B cell (primary cell): ENCODE measurements around the gene NONO. TPM values are rescaled to one million over a fixed set of nuclear protein-coding genes. Genes with fewer than 3 reads are reported as not detected.
"Not testable (repeated sequence)": the region's sequence is repeated elsewhere in the genome, so short reads cannot be mapped to it uniquely, and the experiment has no call there.

ENCODE experiments used
- ATAC-seq: fragments of 200-7000 bp; cut with Tn5 transposase; one replicate; pipeline ENCODE4 v1.10.0; 2021; ENCODE audit warnings: low read depth, mild to moderate bottlenecking, moderate number of reproducible peaks, moderate library complexity
- CTCF ChIA-PET: fragments of 350-600 bp; sonication (Branson Sonifier 250); formaldehyde crosslinking; loops from one replicate; lab custom pipeline; 2021; ENCODE audit warnings: antibody characterized with exemption, inconsistent platforms; lab: Charles Lee
- POLR2A ChIA-PET: fragments of 350-600 bp; sonication (Branson Sonifier 250); formaldehyde crosslinking; loops from one replicate; lab custom pipeline; 2021; ENCODE audit warnings: antibody characterized with exemption; lab: Charles Lee
- DNase-seq: peaks from one replicate; pipeline ENCODE4 v3.0.0; 2013
- H2AFZ ChIP-seq: 2 replicates; pipeline ENCODE4 v1.6.1; 2012; ENCODE audit warnings: mild to moderate bottlenecking, low read depth, low read length; ENCODE audit not compliant: insufficient read depth, poor library complexity, severe bottlenecking
- H3K27ac ChIP-seq, 2 donors: 1 replicate in 1 of 2; 2 replicates in 1 of 2; pipeline ENCODE4 v1.5.1; 2012 to 2013; ENCODE audit warnings: low read length in 2 of 2, mild to moderate bottlenecking in 2 of 2, moderate library complexity in 1 of 2
- H3K27me3 ChIP-seq, 4 experiments: fragments of 200-600 bp in 1 of 4; sonication (generic) in 1 of 4; replicated peaks in 1 of 4; 1 replicate in 2 of 4; 2 replicates in 2 of 4; pipeline versions ENCODE4 v1.6.1 to v1.7.0; 2013 to 2016; ENCODE audit warnings: low read length in 3 of 4, mild to moderate bottlenecking in 2 of 4, mixed read lengths in 1 of 4, moderate library complexity in 1 of 4; ENCODE audit not compliant: insufficient read depth in 4 of 4, control insufficient read depth in 3 of 4; ENCODE audit errors: control extremely low read depth in 1 of 4
- H3K36me3 ChIP-seq, 2 experiments: replicated peaks in 1 of 2; 1 replicate in 1 of 2; 2 replicates in 1 of 2; pipeline versions ENCODE4 v1.6.1 to v1.7.1; 2013; ENCODE audit warnings: low read length in 1 of 2; ENCODE audit not compliant: insufficient read depth in 2 of 2, control insufficient read depth in 1 of 2; ENCODE audit errors: control extremely low read depth in 1 of 2, extremely low read depth in 1 of 2
- H3K4me1 ChIP-seq, 2 donors: fragments of 200-600 bp in 1 of 2; sonication (generic) in 1 of 2; 1 replicate in 1 of 2; 2 replicates in 1 of 2; pipeline versions ENCODE4 v1.5.1 to v1.6.1; 2013 to 2017; ENCODE audit warnings: low read length in 2 of 2; ENCODE audit not compliant: control insufficient read depth in 2 of 2, insufficient read depth in 2 of 2
- H3K4me2 ChIP-seq: replicated peaks from 2 replicates; pipeline ENCODE3; 2012; ENCODE audit warnings: mild to moderate bottlenecking, low read depth, low read length; ENCODE audit not compliant: poor library complexity, severe bottlenecking
- H3K4me3 ChIP-seq, 5 experiments: fragments of 200-600 bp in 1 of 5; sonication (generic) in 1 of 5; 1 replicate in 3 of 5; 2 replicates in 2 of 5; pipeline versions ENCODE4 v1.5.1 to v1.7.0; 2011 to 2016; ENCODE audit warnings: low read length in 4 of 5, mild to moderate bottlenecking in 4 of 5, low read depth in 2 of 5, control low read depth in 1 of 5, moderate library complexity in 1 of 5; ENCODE audit not compliant: insufficient read depth in 1 of 5; ENCODE audit errors: control extremely low read depth in 1 of 5, extremely low read depth in 1 of 5
- H3K79me2 ChIP-seq: fragments of 200-600 bp; sonication (generic); one replicate; pipeline ENCODE4 v1.6.0; 2016; ENCODE audit warnings: low read length; ENCODE audit not compliant: control insufficient read depth, insufficient read depth
- H3K9ac ChIP-seq: fragments of 200-600 bp; sonication (generic); 2 replicates; pipeline ENCODE4 v1.6.1; 2017; ENCODE audit warnings: mild to moderate bottlenecking, low read length, moderate library complexity
- H3K9me3 ChIP-seq, 3 donors: one replicate each; pipeline versions ENCODE4 v1.6.1 to v1.7.1; 2013; ENCODE audit warnings: low read length in 2 of 3; ENCODE audit not compliant: control insufficient read depth in 2 of 3, insufficient read depth in 1 of 3; ENCODE audit errors: control extremely low read depth in 1 of 3
- H4K20me1 ChIP-seq: 2 replicates; pipeline ENCODE4 v1.6.0; 2012; ENCODE audit warnings: mild to moderate bottlenecking, low read length; ENCODE audit not compliant: insufficient read depth, control insufficient read depth, poor library complexity, severe bottlenecking
- H3K27ac Mint-ChIP-seq: one replicate; pipeline ENCODE4 v1.8.0; 2021; ENCODE audit warnings: mixed read lengths
- H3K27me3 Mint-ChIP-seq: one replicate; pipeline ENCODE4 v1.8.0; 2021; ENCODE audit warnings: mixed read lengths
- H3K4me1 Mint-ChIP-seq: one replicate; pipeline ENCODE4 v1.8.0; 2021; ENCODE audit warnings: mixed read lengths
- H3K4me3 Mint-ChIP-seq: one replicate; pipeline ENCODE4 v1.8.0; 2021; ENCODE audit warnings: mixed read lengths
- H3K9me3 Mint-ChIP-seq: one replicate; pipeline ENCODE4 v1.8.0; 2022; ENCODE audit warnings: mixed read lengths; ENCODE audit not compliant: insufficient read depth
- EZH2 ChIP-seq: IDR thresholded peaks from 2 replicates; pipeline ENCODE4 v1.6.1; 2012; ENCODE audit warnings: borderline replicate concordance, low read depth, mild to moderate bottlenecking, moderate library complexity, low read length; ENCODE audit not compliant: insufficient read depth, poor library complexity, severe bottlenecking
- WGBS: methylation state at CpG from one replicate; pipeline ENCODE4 v1.1.5; 2013; ENCODE audit warnings: missing lambda C conversion rate; ENCODE audit not compliant: insufficient coverage; 5-methylcytosine and 5-hydroxymethylcytosine counted together
- intact Hi-C: fragments of 100-400 bp; cut with micrococcal nuclease; formaldehyde crosslinking; loops from one replicate; pipeline ENCODE4 v1.10.0; 2022
- polyA plus RNA-seq: library from polyadenylated mRNA; depleted of rRNA; stranded (reverse); fragments of >200 nt; gene quantifications from 2 replicates; pipeline ENCODE4 v1.2.3, GENCODE V29; 2012
- total RNA-seq, 2 donors: library from RNA; stranded (reverse); fragments of 120-200 nt in 1 of 2; gene quantifications; 1 replicate in 1 of 2; 2 replicates in 1 of 2; pipeline versions ENCODE4 v1.2.3 to v1.2.4, GENCODE V29; 2013 to 2022
- TF ChIP-seq, protein P1 (sequence below): fragments of 200-600 bp; IDR thresholded peaks from one replicate; pipeline ENCODE4 v1.8.0; 2022; ENCODE audit warnings: antibody characterized with exemption, mild to moderate bottlenecking

The NONO gene
- total and polyA plus RNA-seq, 2 donors (not counting 1 experiment from before 2014, with no cell fraction given), result 112 to 286 TPM

DNA sequence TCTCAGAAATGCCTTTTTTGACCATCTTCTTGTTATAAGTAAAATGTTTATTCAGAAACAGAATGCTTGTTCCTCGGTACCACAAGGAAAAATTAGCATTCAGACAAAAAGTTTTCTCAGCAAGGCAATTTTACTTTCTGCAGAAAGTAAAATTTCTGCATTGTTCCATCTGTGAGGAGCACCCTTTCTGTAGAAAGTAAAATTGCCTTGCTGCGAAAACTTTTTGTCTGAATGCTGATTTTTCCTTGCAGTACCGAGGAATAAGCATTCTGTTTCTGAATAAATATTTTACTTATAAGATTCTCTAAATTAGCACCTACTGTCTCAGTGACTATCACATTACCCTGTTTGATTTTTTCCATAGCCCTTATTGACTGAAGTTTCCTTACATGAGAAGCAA lies 43.0 kb downstream of the NONO start:
- H3K27ac Mint-ChIP-seq, result no peak overlapping the region
- Histone ChIP-seq H3K79me2 (no peaks in the 10 kb centered on the region), H3K4me1 (no peaks in the 10 kb centered on the region), H3K4me2 (no peak overlapping the region), H4K20me1 (no peaks in the 10 kb centered on the region), H3K9me3 (peaks cover 0 to 12% (median 2%) of the 10 kb centered on the region in 3 donors), H3K36me3 (no peaks in the 10 kb centered on the region), H3K9ac (no peak overlapping the region), H3K27me3 (no peaks in the 10 kb centered on the region), H3K27ac (no peak overlapping the region), H2AFZ (no peak overlapping the region), H3K4me3 (no peak overlapping the region)
- CTCF ChIA-PET, result no interaction called here
- DNase-seq (no peak), ATAC-seq (no peak)
- no peaks in the 10 kb centered on the region for H3K27me3 Mint-ChIP-seq
- intact Hi-C loops, result no loop called here
- H3K4me3 Mint-ChIP-seq, result no peak overlapping the region
- H3K4me1 Mint-ChIP-seq, result no peaks in the 10 kb centered on the region
- H3K9me3 Mint-ChIP-seq, result no peaks in the 10 kb centered on the region
- TF ChIP-seq EZH2, result no peak
- TF ChIP-seq, protein P1, sequence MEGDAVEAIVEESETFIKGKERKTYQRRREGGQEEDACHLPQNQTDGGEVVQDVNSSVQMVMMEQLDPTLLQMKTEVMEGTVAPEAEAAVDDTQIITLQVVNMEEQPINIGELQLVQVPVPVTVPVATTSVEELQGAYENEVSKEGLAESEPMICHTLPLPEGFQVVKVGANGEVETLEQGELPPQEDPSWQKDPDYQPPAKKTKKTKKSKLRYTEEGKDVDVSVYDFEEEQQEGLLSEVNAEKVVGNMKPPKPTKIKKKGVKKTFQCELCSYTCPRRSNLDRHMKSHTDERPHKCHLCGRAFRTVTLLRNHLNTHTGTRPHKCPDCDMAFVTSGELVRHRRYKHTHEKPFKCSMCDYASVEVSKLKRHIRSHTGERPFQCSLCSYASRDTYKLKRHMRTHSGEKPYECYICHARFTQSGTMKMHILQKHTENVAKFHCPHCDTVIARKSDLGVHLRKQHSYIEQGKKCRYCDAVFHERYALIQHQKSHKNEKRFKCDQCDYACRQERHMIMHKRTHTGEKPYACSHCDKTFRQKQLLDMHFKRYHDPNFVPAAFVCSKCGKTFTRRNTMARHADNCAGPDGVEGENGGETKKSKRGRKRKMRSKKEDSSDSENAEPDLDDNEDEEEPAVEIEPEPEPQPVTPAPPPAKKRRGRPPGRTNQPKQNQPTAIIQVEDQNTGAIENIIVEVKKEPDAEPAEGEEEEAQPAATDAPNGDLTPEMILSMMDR, result no peak
- POLR2A ChIA-PET, result no interaction called here
- WGBS, result no CpG with 5 or more reads among the region's 3 CpGs

DNA sequence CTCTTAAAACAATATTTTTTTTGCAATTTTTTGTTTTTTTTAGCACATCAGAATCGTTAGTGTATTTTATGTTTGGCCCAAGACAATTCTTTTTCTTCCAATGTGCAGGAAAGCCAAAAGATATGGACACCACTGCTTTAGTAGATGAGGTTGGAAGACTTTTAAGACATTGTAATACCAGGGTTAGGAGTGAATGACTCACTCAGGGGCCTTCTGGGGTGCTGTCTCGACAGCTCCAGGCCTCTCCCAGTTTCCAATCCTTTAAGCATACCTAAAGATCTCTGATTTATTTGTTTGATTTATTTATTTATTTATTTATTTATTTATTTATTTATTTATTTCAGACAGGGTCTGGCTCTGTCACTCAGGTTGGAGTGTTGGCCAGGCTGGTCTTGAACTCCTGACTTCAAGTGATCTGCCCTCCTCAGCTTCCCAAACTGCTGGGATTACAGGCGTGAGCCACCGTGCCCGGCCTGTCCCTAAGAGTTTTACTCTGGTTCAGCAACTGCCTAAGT lies 65.8 kb downstream of the NONO start:
- CTCF ChIA-PET, H3K79me2 ChIP-seq, H3K27me3 ChIP-seq, H3K4me1 ChIP-seq, intact Hi-C loops, H3K9me3 ChIP-seq, H2AFZ ChIP-seq, POLR2A ChIA-PET, H3K4me3 ChIP-seq, H3K9me3 Mint-ChIP-seq, H3K27ac Mint-ChIP-seq, H3K4me3 Mint-ChIP-seq, ATAC-seq, H3K9ac ChIP-seq, H4K20me1 ChIP-seq, H3K4me1 Mint-ChIP-seq, H3K27ac ChIP-seq, H3K27me3 Mint-ChIP-seq, H3K36me3 ChIP-seq, DNase-seq, H3K4me2 ChIP-seq: not testable (repeated sequence)
- no CpG with 5 or more reads among the region's 5 CpGs for WGBS

DNA sequence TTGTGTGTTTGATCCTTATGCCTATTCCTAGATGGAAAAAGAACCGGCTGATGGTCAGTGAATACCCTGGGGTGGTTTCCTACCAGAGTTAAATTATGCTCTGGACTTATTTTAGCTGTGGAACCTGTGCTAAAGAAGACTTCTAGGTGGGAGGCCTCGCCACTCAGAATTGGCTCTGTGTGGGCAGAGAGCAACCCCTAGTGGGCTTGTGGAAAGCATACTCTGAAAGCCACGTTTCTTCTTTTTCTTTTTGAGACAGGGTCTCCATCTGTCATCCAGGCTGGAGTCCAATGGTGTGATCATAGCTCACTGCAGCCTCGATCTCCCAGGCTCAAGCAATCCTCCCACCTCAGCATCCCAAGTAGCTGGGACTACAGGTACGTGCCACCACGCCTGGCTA lies 66.4 kb downstream of the NONO start:
- intact Hi-C loops, DNase-seq, H3K4me1 ChIP-seq, H3K4me3 ChIP-seq, H3K36me3 ChIP-seq, H3K9me3 ChIP-seq, ATAC-seq, H3K27me3 ChIP-seq, H2AFZ ChIP-seq, H3K4me3 Mint-ChIP-seq, CTCF ChIA-PET, H3K79me2 ChIP-seq, H3K27me3 Mint-ChIP-seq, H3K9ac ChIP-seq, H3K4me1 Mint-ChIP-seq, POLR2A ChIA-PET, H3K27ac ChIP-seq, H4K20me1 ChIP-seq, H3K4me2 ChIP-seq, H3K9me3 Mint-ChIP-seq, H3K27ac Mint-ChIP-seq: not testable (repeated sequence)
- no CpG with 5 or more reads among the region's 6 CpGs for WGBS
